Ishikawa (cell line): ENCODE measurements around the gene BRWD1.

Experiments used
- CEBPB ChIP-seq: IDR thresholded peaks from 2 replicates; pipeline ENCODE4 v1.6.1; 2012
- CREB1 ChIP-seq: IDR thresholded peaks from 2 replicates; pipeline ENCODE4 v1.6.1; 2012; ENCODE audit warnings: low read depth
- EGR1 ChIP-seq: IDR thresholded peaks from 2 replicates; pipeline ENCODE4 v1.6.1; 2012
- EP300 ChIP-seq: IDR thresholded peaks from 2 replicates; pipeline ENCODE4 v1.6.1; 2012; ENCODE audit warnings: borderline replicate concordance
- FOXM1 ChIP-seq: IDR thresholded peaks from 2 replicates; pipeline ENCODE4 v1.6.1; 2012; ENCODE audit warnings: low read depth, borderline replicate concordance
- MAX ChIP-seq: IDR thresholded peaks from 2 replicates; pipeline ENCODE4 v1.6.1; 2012
- NFIC ChIP-seq: IDR thresholded peaks from 2 replicates; pipeline ENCODE4 v1.6.1; 2012
- RAD21 ChIP-seq: IDR thresholded peaks from 2 replicates; pipeline ENCODE4 v1.6.1; 2012; ENCODE audit warnings: low read depth
- REST ChIP-seq: IDR thresholded peaks from 2 replicates; pipeline ENCODE4 v1.6.1; 2012; ENCODE audit warnings: low read depth, mild to moderate bottlenecking
- TAF1 ChIP-seq: IDR thresholded peaks from 2 replicates; pipeline ENCODE4 v1.6.1; 2012; ENCODE audit warnings: low read depth, mild to moderate bottlenecking
- TCF12 ChIP-seq: IDR thresholded peaks from 2 replicates; pipeline ENCODE4 v1.6.1; 2012; ENCODE audit warnings: low read depth
- TEAD4 ChIP-seq: IDR thresholded peaks from 2 replicates; pipeline ENCODE4 v1.6.1; 2012
- USF1 ChIP-seq: IDR thresholded peaks from 2 replicates; pipeline ENCODE4 v1.6.1; 2012
- YY1 ChIP-seq: IDR thresholded peaks from 2 replicates; pipeline ENCODE4 v1.6.1; 2012; ENCODE audit warnings: low read depth
- ZBTB7A ChIP-seq: IDR thresholded peaks from 2 replicates; pipeline ENCODE4 v1.6.1; 2012; ENCODE audit warnings: low read depth

BRWD1 gene

GRCh38 chr21:39344848-39345247, 31.4 kb upstream of the BRWD1 start:
- no peak for TF ChIP-seq EGR1
- no peak for TF ChIP-seq TCF12
- TF ChIP-seq MAX, result no peak
- no peak for TF ChIP-seq REST
- no peak for TF ChIP-seq EP300
- no peak for TF ChIP-seq CEBPB
- no peak for TF ChIP-seq YY1
- TF ChIP-seq RAD21, result no peak
- TF ChIP-seq ZBTB7A, result no peak
- TF ChIP-seq FOXM1, result no peak
- no peak for TF ChIP-seq TAF1
- no peak for TF ChIP-seq USF1
- no peak for TF ChIP-seq TEAD4
- TF ChIP-seq NFIC, result no peak
- TF ChIP-seq CREB1, result no peak

- TF ChIP-seq CEBPB, result no peak
- no peak for TF ChIP-seq CREB1
- no peak for TF ChIP-seq NFIC
- no peak for TF ChIP-seq EGR1
These were observed 28.0 kb upstream of the BRWD1 start for GRCh38 chr21:39341249-39341923.

GRCh38 chr21:39340687-39341086, 27.3 kb upstream of the BRWD1 start:
- TF ChIP-seq TAF1 (no peak), EGR1 (no peak), EP300 (no peak), REST (no peak), NFIC (no peak), YY1 (no peak), CEBPB (no peak)

GRCh38 chr21:39339231-39339630, 25.8 kb upstream of the BRWD1 start:
- no peak for TF ChIP-seq TAF1
- TF ChIP-seq MAX, result no peak
- TF ChIP-seq EGR1, result no peak
- no peak for TF ChIP-seq TCF12
- no peak for TF ChIP-seq TEAD4
- no peak for TF ChIP-seq USF1
- TF ChIP-seq CEBPB, result no peak
- TF ChIP-seq CREB1, result no peak
- TF ChIP-seq EP300, result no peak
- no peak for TF ChIP-seq RAD21

- TF ChIP-seq MAX (no peak), REST (no peak), EGR1 (no peak), USF1 (no peak)
These were observed 23.1 kb upstream of the BRWD1 start for GRCh38 chr21:39336457-39337008.
